ENCODE data around the gene TCF23.
"Not testable (repeated sequence)": the region's sequence is repeated elsewhere in the genome, so short reads cannot be mapped to it uniquely, and the experiment has no call there.

The TCF23 gene

DNA sequence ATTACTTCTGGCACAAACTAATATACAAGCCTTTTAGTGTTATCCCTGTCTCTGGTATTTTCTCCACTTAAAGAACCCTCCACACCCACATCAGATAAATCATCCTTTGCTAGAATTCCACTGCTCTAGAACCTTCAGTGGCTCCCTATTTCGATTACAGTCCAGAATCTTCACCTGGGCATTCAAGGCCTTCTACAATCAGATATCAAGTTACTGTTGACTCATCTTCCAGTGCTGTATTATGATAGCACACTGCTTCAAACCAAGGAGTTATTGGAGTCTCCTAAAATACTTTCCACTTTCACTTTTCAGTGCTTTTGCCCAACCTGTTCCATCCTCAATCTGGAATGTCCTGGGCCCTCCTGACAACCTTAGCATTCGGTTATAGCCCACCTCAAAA is 33.3 kb upstream of the TCF23 start:
- TF ChIP-seq, protein P1, sequence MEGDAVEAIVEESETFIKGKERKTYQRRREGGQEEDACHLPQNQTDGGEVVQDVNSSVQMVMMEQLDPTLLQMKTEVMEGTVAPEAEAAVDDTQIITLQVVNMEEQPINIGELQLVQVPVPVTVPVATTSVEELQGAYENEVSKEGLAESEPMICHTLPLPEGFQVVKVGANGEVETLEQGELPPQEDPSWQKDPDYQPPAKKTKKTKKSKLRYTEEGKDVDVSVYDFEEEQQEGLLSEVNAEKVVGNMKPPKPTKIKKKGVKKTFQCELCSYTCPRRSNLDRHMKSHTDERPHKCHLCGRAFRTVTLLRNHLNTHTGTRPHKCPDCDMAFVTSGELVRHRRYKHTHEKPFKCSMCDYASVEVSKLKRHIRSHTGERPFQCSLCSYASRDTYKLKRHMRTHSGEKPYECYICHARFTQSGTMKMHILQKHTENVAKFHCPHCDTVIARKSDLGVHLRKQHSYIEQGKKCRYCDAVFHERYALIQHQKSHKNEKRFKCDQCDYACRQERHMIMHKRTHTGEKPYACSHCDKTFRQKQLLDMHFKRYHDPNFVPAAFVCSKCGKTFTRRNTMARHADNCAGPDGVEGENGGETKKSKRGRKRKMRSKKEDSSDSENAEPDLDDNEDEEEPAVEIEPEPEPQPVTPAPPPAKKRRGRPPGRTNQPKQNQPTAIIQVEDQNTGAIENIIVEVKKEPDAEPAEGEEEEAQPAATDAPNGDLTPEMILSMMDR (IDR thresholded peaks at IDR 0.05; ENCODE audit: borderline replicate concordance, insufficient read depth, low read depth, low read length), result no peak
- H3K4me3 ChIP-seq (ENCODE audit: low read depth, low read length), result no peak overlapping the region

DNA sequence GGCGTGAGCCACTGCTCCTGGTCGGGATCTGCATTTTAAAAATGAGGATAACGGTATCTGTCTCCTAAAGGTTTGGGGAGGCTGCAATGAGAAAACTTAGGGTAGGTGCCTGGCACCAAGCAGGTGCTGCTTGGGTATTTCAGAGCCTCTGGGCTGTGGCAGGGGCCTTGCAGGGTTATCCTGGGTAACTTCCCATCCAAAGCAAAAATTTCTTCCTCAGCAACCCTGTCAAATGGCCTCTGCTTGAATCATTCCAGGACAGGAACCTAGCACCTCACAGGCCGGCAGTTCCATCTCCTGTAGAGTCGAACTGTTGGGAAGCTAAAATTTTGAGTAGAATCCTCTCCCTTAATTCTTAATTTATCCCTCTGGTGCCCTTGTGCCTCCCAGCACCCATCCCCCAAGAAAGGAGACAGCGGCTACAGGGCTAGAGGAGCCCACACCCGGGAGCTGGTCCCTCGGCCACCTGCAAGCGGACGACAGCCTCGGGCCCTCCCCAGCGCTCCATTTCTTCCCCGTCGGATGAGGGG is 30.7 kb upstream of the TCF23 start:
- H3K4me3 ChIP-seq (ENCODE audit: low read depth, low read length), result no peak overlapping the region
- TF ChIP-seq, protein P1 (IDR thresholded peaks at IDR 0.05; ENCODE audit: borderline replicate concordance, insufficient read depth, low read depth, low read length), result no peak

DNA sequence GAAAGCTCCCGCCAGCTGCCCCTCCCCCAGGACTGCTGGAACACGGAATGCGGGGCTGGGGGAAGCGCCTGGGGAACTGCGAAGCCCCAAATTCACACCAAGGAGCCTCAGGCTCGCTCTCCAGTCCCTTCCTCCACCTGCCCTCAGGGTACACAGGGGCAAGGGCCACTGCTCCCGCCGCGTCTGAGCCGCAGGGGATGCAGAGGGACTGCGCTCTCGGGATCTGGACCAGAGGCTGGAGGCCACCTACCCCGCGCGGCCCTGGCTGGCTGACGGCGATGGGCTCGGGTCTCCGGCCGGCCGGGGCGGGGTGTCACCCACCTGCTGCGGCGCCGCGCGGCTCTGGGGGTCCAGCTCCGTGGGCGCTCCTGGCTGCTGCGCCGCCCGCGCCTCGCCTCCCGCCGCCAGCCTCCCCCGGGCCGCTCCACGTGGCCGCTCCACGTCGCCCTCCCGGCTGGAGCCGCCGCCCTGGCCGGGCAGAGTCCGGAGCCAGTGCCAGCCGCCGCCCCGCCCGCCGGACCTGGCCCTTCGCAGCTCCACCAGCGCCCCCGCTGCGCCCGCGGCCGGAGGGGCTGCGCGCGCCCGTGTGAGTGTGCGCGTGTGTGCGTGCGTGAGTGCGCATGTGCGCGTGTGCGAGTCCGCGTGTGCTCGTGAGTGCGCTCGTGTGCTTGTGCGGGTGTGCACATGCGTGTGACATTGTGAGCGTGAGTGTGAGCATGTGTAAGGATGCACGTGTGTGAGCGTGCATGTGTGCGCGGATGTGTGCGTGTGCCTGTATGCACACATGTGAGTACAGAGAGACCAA is 30.1 kb upstream of the TCF23 start, which contains the start of gene CGREF1:
TSS of gene CGREF1 (minus strand) at position 604 of the 805 bp plus-strand sequence. CDS start 14,762 bp downstream, outside the sequence.
- TF ChIP-seq, protein P1 (IDR thresholded peaks at IDR 0.05; ENCODE audit: borderline replicate concordance, insufficient read depth, low read depth, low read length), result no peak
- no peak within 1 kb of the TSS for H3K4me3 ChIP-seq (ENCODE audit: low read depth, low read length)

DNA sequence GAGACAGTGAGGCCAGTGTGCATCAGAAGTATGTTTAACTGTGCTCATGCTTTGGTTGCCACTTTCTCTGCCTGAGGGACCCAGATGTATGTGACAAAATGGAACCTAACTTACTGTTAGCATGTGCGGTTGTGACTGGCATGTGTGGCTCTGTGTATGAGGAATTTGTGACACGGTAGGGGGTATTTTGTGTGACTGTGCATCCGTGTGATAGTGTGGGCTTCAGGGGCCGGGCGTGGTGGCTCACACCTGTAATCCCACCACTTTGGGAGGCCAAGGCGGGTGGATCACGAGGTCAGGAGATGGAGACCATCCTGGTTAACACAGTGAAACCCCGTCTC is 29.5 kb upstream of the TCF23 start:
- not testable (repeated sequence) for H3K4me3 ChIP-seq (ENCODE audit: low read depth, low read length)

DNA sequence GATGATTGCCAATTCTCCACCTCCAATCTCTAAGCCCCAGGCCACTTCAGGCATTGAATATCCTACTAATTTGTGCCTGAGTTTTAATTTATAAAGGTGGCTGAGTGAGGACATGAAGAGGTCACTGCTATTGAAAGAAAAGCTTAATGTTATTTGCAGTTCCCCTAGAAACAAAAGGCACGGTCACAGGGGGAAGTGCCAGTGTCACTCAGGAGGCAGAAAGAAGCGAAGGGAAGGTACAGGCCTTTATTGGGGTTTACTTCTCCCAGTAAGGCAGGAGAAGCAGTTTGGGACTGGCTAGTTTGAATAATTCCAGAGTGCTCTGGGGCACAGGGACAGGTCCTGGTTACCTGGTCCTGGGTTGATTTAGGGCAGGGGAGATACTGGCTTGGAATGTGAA is 26.9 kb upstream of the TCF23 start:
- TF ChIP-seq, protein P1 (IDR thresholded peaks at IDR 0.05; ENCODE audit: borderline replicate concordance, insufficient read depth, low read depth, low read length), result no peak
- H3K4me3 ChIP-seq (ENCODE audit: low read depth, low read length), result no peak overlapping the region

DNA sequence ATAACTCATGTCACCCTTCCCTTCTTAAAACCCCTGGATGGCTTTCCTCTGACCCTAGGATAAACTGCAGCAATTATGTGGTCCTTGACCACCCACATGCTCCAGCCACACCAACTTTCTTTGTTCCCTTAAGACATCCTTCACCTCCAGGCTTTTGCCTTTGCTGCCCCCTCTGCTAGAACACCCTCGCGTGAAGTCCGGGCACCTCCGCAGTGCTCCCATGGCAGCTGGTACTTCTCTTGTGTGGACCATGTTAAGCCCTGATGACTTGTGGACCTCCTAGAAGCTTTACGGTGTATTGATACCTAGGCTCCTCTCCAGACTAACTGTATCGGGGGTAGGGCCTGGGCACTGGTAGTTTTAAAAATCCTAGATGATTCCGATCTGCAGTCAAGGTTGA is 26.0 kb upstream of the TCF23 start:
- no peak overlapping the region for H3K4me3 ChIP-seq (ENCODE audit: low read depth, low read length)

DNA sequence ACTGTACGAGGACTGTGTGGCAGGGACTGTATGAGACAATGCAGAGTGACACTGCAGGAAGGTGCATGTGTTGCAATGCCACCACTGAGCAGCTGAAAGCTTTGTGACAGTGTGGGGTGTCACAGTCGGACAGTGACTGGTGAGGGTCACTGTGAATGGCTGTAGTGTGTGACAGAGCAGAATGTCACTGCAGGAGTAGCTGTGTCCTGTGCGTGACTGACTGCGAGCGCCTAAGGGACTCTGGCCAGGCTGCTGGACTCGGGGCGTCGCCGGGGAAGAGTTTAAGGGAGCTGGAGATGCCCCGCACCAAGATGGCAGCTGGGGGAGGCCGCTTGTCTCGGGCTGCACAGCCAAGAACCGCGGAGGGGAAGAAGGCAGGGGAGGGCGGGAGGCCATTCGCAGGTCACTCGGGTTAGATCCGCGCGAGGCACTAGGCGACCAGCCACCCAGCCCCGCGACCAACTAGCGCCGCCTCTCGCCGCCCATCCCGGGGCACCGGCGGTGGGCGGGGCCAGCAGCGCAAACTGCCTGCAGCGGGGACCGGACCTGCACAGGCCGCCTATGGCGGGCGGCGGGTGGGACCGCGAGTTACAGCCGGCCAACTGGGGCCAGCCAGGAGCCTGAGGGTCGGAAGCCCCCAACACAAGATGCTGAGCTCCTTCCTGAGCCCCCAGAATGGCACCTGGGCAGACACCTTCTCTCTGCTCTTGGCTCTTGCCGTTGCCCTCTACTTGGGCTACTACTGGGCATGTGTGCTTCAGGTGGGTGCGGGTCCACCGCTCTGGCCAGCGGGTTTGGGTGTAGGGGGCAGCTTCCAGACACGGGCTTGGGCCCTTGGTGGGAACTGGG is 25.3 kb upstream of the TCF23 start, which contains the start of gene ABHD1:
TSS of gene ABHD1 (plus strand) at position 514 of the 849 bp plus-strand sequence. CDS start at position 648, 134 bp downstream.
- TF ChIP-seq, protein P1 (IDR thresholded peaks at IDR 0.05; ENCODE audit: borderline replicate concordance, insufficient read depth, low read depth, low read length), result no peak
- peak within 1 kb of the TSS; percentile 49 for H3K4me3 ChIP-seq (ENCODE audit: low read depth, low read length)

More for the DNA sequence above, 26.0 kb upstream of the TCF23 start:
- TF ChIP-seq, protein P1 (IDR thresholded peaks at IDR 0.05; ENCODE audit: borderline replicate concordance, insufficient read depth, low read depth, low read length), result no peak
